Esophagus muscularis mucosa (tissue), 3 donors: ENCODE data around the gene KCMF1.

Source experiments
- CTCF ChIP-seq, 3 experiments: fragments of 200-600 bp in 2 of 3; fragments of 450-650 bp in 1 of 3; sonication (generic) in 2 of 3; IDR thresholded peaks; one replicate each; pipeline ENCODE4 v1.5.1; 2017 to 2019; ENCODE audit warnings: antibody characterized with exemption in 3 of 3, mild to moderate bottlenecking in 2 of 3, moderate library complexity in 1 of 3
- EP300 ChIP-seq: sonication (generic); formaldehyde crosslinking; IDR thresholded peaks from one replicate; pipeline ENCODE4 v1.6.1; 2017; ENCODE audit warnings: antibody characterized with exemption

DNA sequence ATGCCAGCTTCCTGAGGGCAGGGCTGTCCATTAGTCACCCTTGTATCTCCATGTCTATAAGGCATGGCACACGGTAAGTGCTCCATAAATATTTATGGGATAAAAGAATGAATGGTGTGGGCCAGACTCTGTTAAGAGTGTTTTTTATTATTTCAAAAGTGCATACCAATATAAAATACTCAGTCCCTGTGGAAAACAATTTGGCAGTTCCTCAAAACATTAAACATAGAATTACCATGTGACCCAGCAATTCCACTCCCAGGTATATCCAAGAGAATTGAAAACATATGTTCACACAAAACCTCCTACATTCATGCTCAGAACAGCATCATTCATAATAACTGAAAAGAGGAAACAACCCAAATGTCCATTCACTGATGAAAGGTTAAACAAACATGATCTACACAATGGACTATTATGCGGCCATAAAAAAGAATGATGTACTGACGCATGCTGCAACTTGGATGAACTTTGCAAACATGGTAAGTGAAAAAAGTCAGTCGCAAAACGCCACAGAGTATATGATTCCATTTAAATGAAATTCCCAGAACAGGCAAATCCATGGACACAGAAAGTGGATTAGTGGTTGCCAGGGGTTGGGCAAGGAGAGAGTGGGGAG is 93.1 kb downstream of the KCMF1 start:
- TF ChIP-seq CTCF (IDR thresholded peaks at IDR 0.05) (no peak), EP300 (no peak)
